Right atrium auricular region (tissue), 2 donors: ENCODE data around the gene MCF2L. TPM values are rescaled to one million over a fixed set of nuclear protein-coding genes. Genes with fewer than 3 reads are reported as not detected.

Experiments
- DNase-seq: peaks from one replicate; pipeline ENCODE4 v3.0.0-alpha.2; 2019; ENCODE audit warnings: low spot score
- H3K27ac ChIP-seq, 2 donors: fragments of 200-600 bp; sonication (generic); 1 replicate in 1 of 2; 2 replicates in 1 of 2; pipeline ENCODE4 v1.5.1; 2016 to 2019
- H3K27me3 ChIP-seq, 2 donors: fragments of 200-600 bp; sonication (generic); one replicate each; pipeline versions ENCODE4 v1.5.1 to v1.6.0; 2017 to 2019
- H3K36me3 ChIP-seq: fragments of 200-600 bp; sonication (generic); one replicate; pipeline ENCODE4 v1.5.1; 2016
- H3K4me1 ChIP-seq, 2 donors: fragments of 200-600 bp; sonication (generic); one replicate each; pipeline versions ENCODE4 v1.5.1 to v1.6.0; 2017 to 2019
- H3K4me3 ChIP-seq, 2 donors: fragments of 200-600 bp; sonication (generic); 1 replicate in 1 of 2; 2 replicates in 1 of 2; pipeline ENCODE4 v1.5.1; 2017 to 2019; ENCODE audit warnings: mild to moderate bottlenecking in 1 of 2, moderate library complexity in 1 of 2
- H3K9me3 ChIP-seq, 2 donors: fragments of 200-600 bp; sonication (generic); one replicate each; pipeline ENCODE4 v1.5.1; 2019
- CTCF ChIP-seq, 2 donors: fragments of 200-600 bp; sonication (generic); IDR thresholded peaks; one replicate each; pipeline ENCODE4 v1.5.1; 2019; ENCODE audit warnings: antibody characterized with exemption in 2 of 2
- total RNA-seq, 2 donors: library from RNA; depleted of rRNA; stranded (reverse); fragments of >200 nt; gene quantifications; one replicate each; pipeline ENCODE4 v1.1.0, GENCODE V29; 2016

The MCF2L gene
- total RNA-seq, 2 donors from 2014 or later: 17.1 to 21.6 TPM

- H3K27ac ChIP-seq: no peak overlapping the region
- H3K36me3 ChIP-seq: no peaks in the 10 kb centered on the region
- no peak for TF ChIP-seq CTCF (IDR thresholded peaks at IDR 0.05)
- H3K9me3 ChIP-seq: no peaks in the 10 kb centered on the region
- DNase-seq: no peak
- no peak overlapping the region for H3K4me3 ChIP-seq
- H3K27me3 ChIP-seq: peaks cover 0 to 12% of the 10 kb centered on the region in 2 donors
- peaks cover 0 to 17% of the 10 kb centered on the region in 2 donors for H3K4me1 ChIP-seq
Measured at GRCh38 chr13:113113846-113114271, 144.8 kb downstream of the MCF2L start.

- peaks cover 0 to 8% of the 10 kb centered on the region in 2 donors for H3K27me3 ChIP-seq
- no peaks in the 10 kb centered on the region for H3K36me3 ChIP-seq
- H3K27ac ChIP-seq: no peak overlapping the region
- no peak for DNase-seq
- no peak overlapping the region for H3K4me3 ChIP-seq
- peaks cover 0 to 14% of the 10 kb centered on the region in 2 donors for H3K4me1 ChIP-seq
- no peaks in the 10 kb centered on the region for H3K9me3 ChIP-seq
- TF ChIP-seq CTCF (IDR thresholded peaks at IDR 0.05): no peak
Measured at GRCh38 chr13:113114511-113115362, 145.7 kb downstream of the MCF2L start.

- Histone ChIP-seq H3K9me3 (no peaks in the 10 kb centered on the region), H3K4me1 (peaks cover 0 to 5% of the 10 kb centered on the region in 2 donors), H3K36me3 (no peaks in the 10 kb centered on the region), H3K27me3 (no peaks in the 10 kb centered on the region), H3K4me3 (no peak overlapping the region), H3K27ac (no peak overlapping the region)
- TF ChIP-seq CTCF (IDR thresholded peaks at IDR 0.05): no peak
- no peak for DNase-seq
Measured at GRCh38 chr13:113115363-113116205, 146.6 kb downstream of the MCF2L start.

- H3K9me3 ChIP-seq: no peaks in the 10 kb centered on the region
- no peaks in the 10 kb centered on the region for H3K27me3 ChIP-seq
- H3K27ac ChIP-seq: no peak overlapping the region
- H3K36me3 ChIP-seq: no peaks in the 10 kb centered on the region
- no peak overlapping the region for H3K4me3 ChIP-seq
- H3K4me1 ChIP-seq: no peaks in the 10 kb centered on the region
- no peak for TF ChIP-seq CTCF (IDR thresholded peaks at IDR 0.05)
- DNase-seq: no peak
Measured at GRCh38 chr13:113116206-113116800, 147.3 kb downstream of the MCF2L start.

GRCh38 chr13:113116871-113117271 is 147.9 kb downstream of the MCF2L start:
- no peak for DNase-seq
- TF ChIP-seq CTCF (IDR thresholded peaks at IDR 0.05): no peak
- Histone ChIP-seq H3K4me3 (no peak overlapping the region), H3K27ac (no peak overlapping the region), H3K4me1 (no peaks in the 10 kb centered on the region), H3K9me3 (no peaks in the 10 kb centered on the region), H3K36me3 (no peaks in the 10 kb centered on the region), H3K27me3 (no peaks in the 10 kb centered on the region)
